ENCODE measurements around the gene GEMIN5.

DNA sequence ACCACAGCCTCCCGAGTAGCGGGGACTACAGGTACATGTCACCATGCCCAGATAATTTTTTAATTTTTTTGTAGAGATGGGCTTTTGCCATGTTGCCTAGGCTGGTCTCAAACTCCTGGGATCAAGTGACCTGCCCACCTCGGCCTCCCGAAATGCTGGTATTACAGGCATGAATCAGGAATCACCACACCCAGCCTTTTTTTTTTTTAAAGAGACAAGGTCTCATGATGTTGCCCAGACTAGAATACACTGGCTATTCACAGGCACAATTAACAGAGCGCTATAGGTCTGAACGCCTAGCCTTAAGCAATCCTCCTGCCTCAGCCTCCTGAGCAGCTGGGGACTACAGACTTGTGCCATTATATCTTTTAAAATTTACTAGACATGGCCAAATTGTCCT is 36.1 kb downstream of the GEMIN5 start:
- TF ChIP-seq, protein P1, sequence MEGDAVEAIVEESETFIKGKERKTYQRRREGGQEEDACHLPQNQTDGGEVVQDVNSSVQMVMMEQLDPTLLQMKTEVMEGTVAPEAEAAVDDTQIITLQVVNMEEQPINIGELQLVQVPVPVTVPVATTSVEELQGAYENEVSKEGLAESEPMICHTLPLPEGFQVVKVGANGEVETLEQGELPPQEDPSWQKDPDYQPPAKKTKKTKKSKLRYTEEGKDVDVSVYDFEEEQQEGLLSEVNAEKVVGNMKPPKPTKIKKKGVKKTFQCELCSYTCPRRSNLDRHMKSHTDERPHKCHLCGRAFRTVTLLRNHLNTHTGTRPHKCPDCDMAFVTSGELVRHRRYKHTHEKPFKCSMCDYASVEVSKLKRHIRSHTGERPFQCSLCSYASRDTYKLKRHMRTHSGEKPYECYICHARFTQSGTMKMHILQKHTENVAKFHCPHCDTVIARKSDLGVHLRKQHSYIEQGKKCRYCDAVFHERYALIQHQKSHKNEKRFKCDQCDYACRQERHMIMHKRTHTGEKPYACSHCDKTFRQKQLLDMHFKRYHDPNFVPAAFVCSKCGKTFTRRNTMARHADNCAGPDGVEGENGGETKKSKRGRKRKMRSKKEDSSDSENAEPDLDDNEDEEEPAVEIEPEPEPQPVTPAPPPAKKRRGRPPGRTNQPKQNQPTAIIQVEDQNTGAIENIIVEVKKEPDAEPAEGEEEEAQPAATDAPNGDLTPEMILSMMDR (IDR thresholded peaks at IDR 0.05) = no peak
- no peak for TF ChIP-seq POLR2A (IDR thresholded peaks at IDR 0.05)
